ENCODE results near the gene CFDP1.

The CFDP1 gene

GRCh38 chr16:75257886-75258806 lies 175.2 kb downstream of the CFDP1 start:
- H3K4me1 ChIP-seq (ENCODE audit: control insufficient read depth in 5 of 5, insufficient read depth in 5 of 5, low read length in 5 of 5) = peaks cover 16 to 82% (median 76%) of the 10 kb centered on the region in 5 donors
- H3K27me3 ChIP-seq (ENCODE audit: control insufficient read depth in 5 of 5, insufficient read depth in 4 of 5, low read length in 5 of 5) = peaks cover 0 to 3% (median 0%) of the 10 kb centered on the region in 5 donors
- no peak overlapping the region for H3K9ac ChIP-seq (ENCODE audit: low read length in 5 of 5)
- no peaks in the 10 kb centered on the region for H3K36me3 ChIP-seq (ENCODE audit: control insufficient read depth in 5 of 5, insufficient read depth in 5 of 5, low read length in 5 of 5)
- H3K9me3 ChIP-seq (ENCODE audit: control insufficient read depth in 5 of 5, low read length in 5 of 5) = no peaks in the 10 kb centered on the region
- no peak overlapping the region for H3K27ac ChIP-seq (ENCODE audit: low read depth, low read length)
- no peak overlapping the region for H3K4me3 ChIP-seq (ENCODE audit: low read depth in 1 of 5, low read length in 5 of 5)

DNA sequence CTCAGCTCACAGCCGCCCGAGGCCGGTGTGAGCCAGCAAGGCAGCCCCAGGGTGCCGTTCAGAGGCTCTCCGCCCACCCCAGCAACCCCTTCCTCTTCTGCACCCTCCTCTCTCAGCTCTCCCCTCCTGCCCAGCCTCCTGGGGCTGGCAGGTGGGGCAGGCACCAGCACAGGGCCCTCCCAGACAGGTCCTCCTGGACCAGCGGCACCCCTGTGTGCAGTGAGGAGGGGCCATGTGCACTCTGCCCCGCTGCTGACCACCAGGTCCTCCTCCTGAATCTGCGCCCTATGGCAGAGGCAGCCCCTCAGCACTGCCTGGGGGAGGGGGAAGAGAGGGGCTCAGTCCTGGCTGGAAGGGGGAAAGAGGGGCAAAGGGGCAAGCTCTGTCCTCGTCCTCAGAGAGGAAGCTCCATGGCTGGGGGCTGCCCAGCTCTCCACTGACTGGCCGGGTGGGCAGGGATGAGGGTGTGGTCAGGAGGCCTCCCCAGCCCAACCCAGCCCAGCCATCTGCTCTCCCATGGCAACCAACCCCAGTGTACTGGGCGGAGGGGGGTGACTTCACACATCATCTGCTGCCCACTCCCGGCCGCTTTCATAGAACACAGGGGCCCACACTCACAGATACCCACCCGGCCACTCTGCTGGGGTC lies 176.5 kb downstream of the CFDP1 start:
- Histone ChIP-seq H3K9ac (ENCODE audit: low read length in 5 of 5) (peak overlapping the region in 3 of 5 donors; percentile 1 to 62 (median 21)), H3K9me3 (ENCODE audit: control insufficient read depth in 5 of 5, low read length in 5 of 5) (no peaks in the 10 kb centered on the region), H3K27me3 (ENCODE audit: control insufficient read depth in 5 of 5, insufficient read depth in 4 of 5, low read length in 5 of 5) (peaks cover 0 to 3% (median 0%) of the 10 kb centered on the region in 5 donors), H3K36me3 (ENCODE audit: control insufficient read depth in 5 of 5, insufficient read depth in 5 of 5, low read length in 5 of 5) (no peaks in the 10 kb centered on the region), H3K4me3 (ENCODE audit: low read depth in 1 of 5, low read length in 5 of 5) (peak overlapping the region in 1 of 5 donors; percentile 10), H3K27ac (ENCODE audit: low read depth, low read length) (peak overlapping the region; percentile 46), H3K4me1 (ENCODE audit: control insufficient read depth in 5 of 5, insufficient read depth in 5 of 5, low read length in 5 of 5) (peaks cover 16 to 82% (median 76%) of the 10 kb centered on the region in 5 donors)

GRCh38 chr16:75256059-75256571 lies 177.2 kb downstream of the CFDP1 start:
- H3K4me3 ChIP-seq (ENCODE audit: low read depth in 1 of 5, low read length in 5 of 5) = peak overlapping the region in 1 of 5 donors; percentile 10
- H3K9me3 ChIP-seq (ENCODE audit: control insufficient read depth in 5 of 5, low read length in 5 of 5) = no peaks in the 10 kb centered on the region
- no peaks in the 10 kb centered on the region for H3K36me3 ChIP-seq (ENCODE audit: control insufficient read depth in 5 of 5, insufficient read depth in 5 of 5, low read length in 5 of 5)
- H3K27me3 ChIP-seq (ENCODE audit: control insufficient read depth in 5 of 5, insufficient read depth in 4 of 5, low read length in 5 of 5) = peaks cover 0 to 3% (median 0%) of the 10 kb centered on the region in 5 donors
- H3K9ac ChIP-seq (ENCODE audit: low read length in 5 of 5) = peak overlapping the region in 3 of 5 donors; percentile 1 to 62 (median 21)
- H3K27ac ChIP-seq (ENCODE audit: low read depth, low read length) = peak overlapping the region; percentile 46
- H3K4me1 ChIP-seq (ENCODE audit: control insufficient read depth in 5 of 5, insufficient read depth in 5 of 5, low read length in 5 of 5) = peaks cover 16 to 77% (median 71%) of the 10 kb centered on the region in 5 donors

DNA sequence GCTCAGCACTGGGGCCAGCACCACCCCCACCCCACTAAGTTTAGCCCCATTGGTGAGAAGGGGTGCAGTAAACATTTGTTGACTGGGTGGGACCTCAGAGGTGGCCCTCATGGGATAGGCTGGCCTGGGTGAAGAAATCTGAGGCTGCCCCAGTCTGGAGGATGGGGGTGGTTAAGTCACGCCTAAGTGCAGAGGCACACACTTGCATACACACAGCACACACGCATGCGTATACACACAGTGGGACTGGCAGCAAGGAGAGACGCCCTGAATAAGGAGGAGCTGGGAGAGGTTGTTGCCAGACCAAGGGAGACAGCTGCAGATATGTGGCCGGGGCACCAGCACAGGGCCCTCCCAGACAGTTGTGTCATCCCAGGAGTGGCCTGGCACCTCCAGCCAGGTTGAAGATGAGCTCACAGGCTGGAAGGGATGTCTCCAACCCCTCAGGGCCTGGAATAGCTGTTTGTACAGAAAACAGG lies 178.9 kb downstream of the CFDP1 start:
- Histone ChIP-seq H3K4me1 (ENCODE audit: control insufficient read depth in 5 of 5, insufficient read depth in 5 of 5, low read length in 5 of 5) (peaks cover 16 to 89% (median 82%) of the 10 kb centered on the region in 5 donors), H3K9me3 (ENCODE audit: control insufficient read depth in 5 of 5, low read length in 5 of 5) (no peaks in the 10 kb centered on the region), H3K36me3 (ENCODE audit: control insufficient read depth in 5 of 5, insufficient read depth in 5 of 5, low read length in 5 of 5) (no peaks in the 10 kb centered on the region), H3K27ac (ENCODE audit: low read depth, low read length) (peak overlapping the region; percentile 84), H3K4me3 (ENCODE audit: low read depth in 1 of 5, low read length in 5 of 5) (peak overlapping the region in 1 of 5 donors; percentile 46), H3K27me3 (ENCODE audit: control insufficient read depth in 5 of 5, insufficient read depth in 4 of 5, low read length in 5 of 5) (peaks cover 0 to 3% (median 0%) of the 10 kb centered on the region in 5 donors), H3K9ac (ENCODE audit: low read length in 5 of 5) (no peak overlapping the region)

GRCh38 chr16:75252946-75253911 lies 180.1 kb downstream of the CFDP1 start:
- peaks cover 0 to 3% (median 0%) of the 10 kb centered on the region in 5 donors for H3K27me3 ChIP-seq (ENCODE audit: control insufficient read depth in 5 of 5, insufficient read depth in 4 of 5, low read length in 5 of 5)
- H3K27ac ChIP-seq (ENCODE audit: low read depth, low read length) = peak overlapping the region; percentile 84
- H3K4me1 ChIP-seq (ENCODE audit: control insufficient read depth in 5 of 5, insufficient read depth in 5 of 5, low read length in 5 of 5) = peaks cover 16 to 94% (median 87%) of the 10 kb centered on the region in 5 donors
- no peaks in the 10 kb centered on the region for H3K36me3 ChIP-seq (ENCODE audit: control insufficient read depth in 5 of 5, insufficient read depth in 5 of 5, low read length in 5 of 5)
- no peak overlapping the region for H3K4me3 ChIP-seq (ENCODE audit: low read depth in 1 of 5, low read length in 5 of 5)
- peak overlapping the region in 2 of 5 donors; percentile 12 to 35 for H3K9ac ChIP-seq (ENCODE audit: low read length in 5 of 5)
- H3K9me3 ChIP-seq (ENCODE audit: control insufficient read depth in 5 of 5, low read length in 5 of 5) = no peaks in the 10 kb centered on the region

DNA sequence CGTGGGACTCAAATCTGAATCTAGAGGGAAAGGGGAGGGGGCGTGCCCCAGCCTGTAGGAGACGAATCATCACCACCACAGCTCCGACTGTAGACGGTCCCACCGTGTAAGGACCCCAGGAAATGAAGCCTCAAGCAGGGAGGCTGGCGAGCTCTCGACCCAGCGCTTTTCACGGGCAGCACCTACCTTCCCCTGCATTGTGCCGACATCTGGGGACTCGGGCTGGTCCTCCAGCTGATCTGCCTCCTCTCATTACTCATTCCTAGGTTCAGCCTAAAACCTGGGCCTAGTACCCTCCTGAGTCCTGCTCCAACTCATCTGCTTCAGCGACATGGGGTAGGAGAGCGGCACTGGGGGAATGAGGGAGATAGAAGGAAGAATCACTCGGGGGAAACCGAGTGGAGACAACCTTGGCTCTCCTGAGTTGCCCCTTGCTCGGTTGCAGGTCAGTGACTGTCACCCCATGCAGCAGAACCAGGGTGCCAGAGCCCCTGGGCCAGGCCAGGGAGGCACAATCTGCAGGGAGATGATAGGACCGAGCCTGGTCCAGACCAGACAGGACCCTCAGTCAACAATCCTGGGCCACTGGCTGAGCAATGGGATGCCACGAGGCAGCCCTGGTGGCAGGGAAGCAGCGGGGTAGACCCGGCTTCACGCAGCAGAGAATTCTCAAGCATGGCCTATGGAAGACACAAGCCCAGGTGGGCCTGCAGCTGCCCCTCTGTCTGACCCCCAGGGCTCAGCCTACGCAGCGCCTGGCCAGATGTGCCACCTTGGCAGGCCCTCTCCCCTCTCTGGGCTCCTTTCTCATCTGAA lies 181.0 kb downstream of the CFDP1 start:
- Histone ChIP-seq H3K9me3 (ENCODE audit: control insufficient read depth in 5 of 5, low read length in 5 of 5) (no peaks in the 10 kb centered on the region), H3K4me3 (ENCODE audit: low read depth in 1 of 5, low read length in 5 of 5) (peak overlapping the region; percentile 40 to 59 (median 47)), H3K36me3 (ENCODE audit: control insufficient read depth in 5 of 5, insufficient read depth in 5 of 5, low read length in 5 of 5) (no peaks in the 10 kb centered on the region), H3K27me3 (ENCODE audit: control insufficient read depth in 5 of 5, insufficient read depth in 4 of 5, low read length in 5 of 5) (peaks cover 0 to 3% (median 0%) of the 10 kb centered on the region in 5 donors), H3K27ac (ENCODE audit: low read depth, low read length) (peak overlapping the region; percentile 84), H3K9ac (ENCODE audit: low read length in 5 of 5) (peak overlapping the region in 4 of 5 donors; percentile 12 to 64 (median 38)), H3K4me1 (ENCODE audit: control insufficient read depth in 5 of 5, insufficient read depth in 5 of 5, low read length in 5 of 5) (peaks cover 20 to 94% (median 87%) of the 10 kb centered on the region in 5 donors)

DNA sequence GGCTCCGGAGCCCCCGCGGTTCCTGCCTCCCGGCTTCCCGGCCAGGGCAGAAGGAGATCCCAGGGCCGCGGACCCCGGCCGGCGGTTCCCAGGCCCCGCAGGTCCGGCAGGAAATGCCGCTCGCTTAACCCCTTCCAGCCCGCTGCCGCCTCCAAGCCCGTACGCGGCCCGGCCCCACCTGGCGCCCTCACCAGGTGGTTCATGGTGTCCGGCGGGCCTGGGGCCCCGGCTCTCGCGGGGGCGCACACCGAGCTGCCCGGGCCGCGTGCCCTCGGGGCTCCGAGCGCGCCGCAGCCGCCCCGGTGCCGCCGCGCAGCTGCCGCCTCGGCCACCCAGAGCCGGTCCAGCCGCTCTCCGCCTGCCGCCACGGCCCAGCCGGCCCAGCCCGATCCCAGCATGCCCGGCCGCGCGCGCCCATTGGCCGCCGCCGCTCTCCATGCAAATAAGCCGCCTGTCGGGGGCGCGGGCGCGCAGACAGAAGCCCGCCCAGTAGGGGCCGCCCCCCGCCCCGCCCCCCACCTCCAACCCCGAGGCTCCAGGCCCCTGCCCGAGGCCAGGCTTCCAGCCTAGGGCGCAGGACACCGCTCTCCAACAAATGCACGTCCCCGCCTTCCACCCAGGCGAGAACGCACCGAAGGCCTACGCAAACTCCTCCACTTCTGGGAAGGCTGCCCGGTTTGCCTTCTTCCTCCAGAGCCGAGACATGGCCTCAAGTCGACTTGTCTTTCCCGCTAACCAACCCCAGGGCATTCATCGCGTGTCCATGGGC lies 181.8 kb downstream of the CFDP1 start, which contains the start of gene BCAR1:
Gene BCAR1 (minus strand): TSS at position 345 of the 769 bp plus-strand sequence. CDS start 142 bp downstream, at position 203.
- no peaks in the 10 kb centered on the region for H3K9me3 ChIP-seq (ENCODE audit: control insufficient read depth in 5 of 5, low read length in 5 of 5)
- H3K4me3 ChIP-seq (ENCODE audit: low read depth in 1 of 5, low read length in 5 of 5) = peak within 1 kb of the TSS; percentile 64 to 75 (median 69)
- peaks cover 23 to 94% (median 87%) of the 10 kb centered on the region in 5 donors for H3K4me1 ChIP-seq (ENCODE audit: control insufficient read depth in 5 of 5, insufficient read depth in 5 of 5, low read length in 5 of 5)
- peak within 1 kb of the TSS; percentile 94 for H3K27ac ChIP-seq (ENCODE audit: low read depth, low read length)
- no peaks in the 10 kb centered on the region for H3K36me3 ChIP-seq (ENCODE audit: control insufficient read depth in 5 of 5, insufficient read depth in 5 of 5, low read length in 5 of 5)
- peaks cover 0 to 3% (median 0%) of the 10 kb centered on the region in 5 donors for H3K27me3 ChIP-seq (ENCODE audit: control insufficient read depth in 5 of 5, insufficient read depth in 4 of 5, low read length in 5 of 5)
- peak within 1 kb of the TSS; percentile 26 to 77 (median 49) for H3K9ac ChIP-seq (ENCODE audit: low read length in 5 of 5)

DNA sequence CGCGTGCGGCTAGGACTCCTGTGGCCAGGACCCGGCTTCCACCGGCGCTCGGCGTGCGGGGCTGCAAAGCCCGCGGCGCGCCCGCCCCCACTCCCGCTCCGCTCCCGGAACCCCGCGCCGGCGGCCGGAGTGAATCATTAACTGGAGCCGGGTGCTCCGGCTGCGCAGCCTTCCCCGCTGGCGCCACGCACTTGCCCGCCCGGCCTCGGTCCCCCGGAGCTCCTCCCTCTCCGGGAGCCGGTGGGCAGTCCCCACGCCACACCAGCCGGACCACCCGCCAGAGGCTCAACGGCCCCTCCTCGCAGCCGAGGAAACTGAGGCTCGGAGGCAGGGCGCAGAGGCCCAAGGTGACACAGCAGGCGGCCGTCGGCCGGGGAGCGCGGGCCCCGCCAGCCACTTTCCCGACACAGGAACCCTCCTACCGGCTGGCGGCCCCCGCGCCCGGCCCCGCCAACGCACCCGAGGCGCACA lies 182.5 kb downstream of the CFDP1 start:
- Histone ChIP-seq H3K9ac (ENCODE audit: low read length in 5 of 5) (peak overlapping the region; percentile 26 to 77 (median 49)), H3K27me3 (ENCODE audit: control insufficient read depth in 5 of 5, insufficient read depth in 4 of 5, low read length in 5 of 5) (peaks cover 0 to 3% (median 0%) of the 10 kb centered on the region in 5 donors), H3K4me3 (ENCODE audit: low read depth in 1 of 5, low read length in 5 of 5) (peak overlapping the region in 4 of 5 donors; percentile 64 to 70 (median 67)), H3K4me1 (ENCODE audit: control insufficient read depth in 5 of 5, insufficient read depth in 5 of 5, low read length in 5 of 5) (peaks cover 21 to 94% (median 87%) of the 10 kb centered on the region in 5 donors), H3K27ac (ENCODE audit: low read depth, low read length) (peak overlapping the region; percentile 94), H3K9me3 (ENCODE audit: control insufficient read depth in 5 of 5, low read length in 5 of 5) (no peaks in the 10 kb centered on the region), H3K36me3 (ENCODE audit: control insufficient read depth in 5 of 5, insufficient read depth in 5 of 5, low read length in 5 of 5) (no peaks in the 10 kb centered on the region)

All from subcutaneous abdominal adipose tissue (tissue), 5 donors.